Measurements from ENCODE around the gene LRRC51. TPM values are rescaled to one million over a fixed set of nuclear protein-coding genes. Genes with fewer than 3 reads are reported as not detected.

The LRRC51 gene
- total and polyA plus RNA-seq, 2 of the 8 experiments (the other 6 are each of a cell fraction or from before 2014, with no cell fraction given): 7.7 to 7.9 TPM

DNA sequence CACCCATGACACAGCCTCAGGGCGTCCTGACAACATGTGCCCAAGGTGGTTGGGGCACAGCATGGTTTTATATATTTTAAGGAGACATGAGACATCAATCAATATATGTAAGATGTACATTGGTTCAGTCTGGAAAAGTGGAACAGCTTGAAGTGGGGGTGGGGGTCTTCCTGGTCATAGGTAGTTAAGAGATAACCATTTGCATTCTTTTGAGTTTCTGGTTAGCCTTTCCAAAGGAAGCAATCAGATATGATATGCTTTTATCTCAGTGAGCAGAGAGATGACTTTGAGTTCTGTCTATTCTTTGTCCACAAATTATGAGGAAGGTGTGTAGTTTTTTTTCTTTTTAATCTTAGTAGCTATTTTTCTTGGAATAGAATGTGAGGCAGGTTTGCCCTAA lies 42.0 kb downstream of the LRRC51 start:
- Histone ChIP-seq H3K4me3 (ENCODE audit: extremely low read depth in 1 of 4, insufficient read depth in 2 of 4, low read depth in 3 of 4, low read length in 4 of 4) (no peak overlapping the region), H3K9ac (replicated peaks in 1 of 4; ENCODE audit: extremely low read depth in 1 of 4, low read depth in 3 of 4, low read length in 3 of 4) (no peak overlapping the region), H3K4me2 (ENCODE audit: insufficient read depth in 1 of 2, low read depth in 2 of 2, low read length in 2 of 2) (no peak overlapping the region), H2BK5ac (ENCODE audit: low read depth, low read length) (no peak overlapping the region), H3K4me1 (replicated peaks in 1 of 4; ENCODE audit: control insufficient read depth in 3 of 4, insufficient read depth in 4 of 4, low read length in 3 of 4) (no peaks in the 10 kb centered on the region), H2BK12ac (ENCODE audit: low read depth, low read length) (no peak overlapping the region), H2BK15ac (ENCODE audit: low read length) (no peak overlapping the region), H2AFZ (ENCODE audit: low read length) (no peak overlapping the region), H3K23ac (ENCODE audit: insufficient read length) (no peak overlapping the region), H3K18ac (ENCODE audit: extremely low read depth, low read length) (no peak overlapping the region), H3K4ac (replicated peaks; ENCODE audit: insufficient read length, low read depth, low read length) (no peak overlapping the region), H3K23me2 (ENCODE audit: low read depth, low read length) (no peaks in the 10 kb centered on the region), H4K8ac (ENCODE audit: extremely low read depth, insufficient read depth, low read length) (no peak overlapping the region), H4K91ac (replicated peaks; ENCODE audit: insufficient read length, low read length) (no peak overlapping the region), H3K79me1 (ENCODE audit: low read depth, low read length) (no peaks in the 10 kb centered on the region), H3K14ac (ENCODE audit: insufficient read length) (no peak overlapping the region), H3K79me2 (ENCODE audit: control insufficient read depth in 1 of 2, insufficient read depth in 2 of 2, low read length in 2 of 2) (no peaks in the 10 kb centered on the region), H3K36me3 (ENCODE audit: control insufficient read depth in 2 of 4, insufficient read depth in 4 of 4, low read length in 3 of 4) (no peaks in the 10 kb centered on the region), H3K56ac (replicated peaks; ENCODE audit: insufficient read length, low read depth, low read length) (no peak overlapping the region), H3K27ac (ENCODE audit: low read depth, low read length) (no peak overlapping the region), H2BK120ac (replicated peaks; ENCODE audit: low read depth, low read length) (no peak overlapping the region), H4K20me1 (replicated peaks in 1 of 2; ENCODE audit: control insufficient read depth in 1 of 2, insufficient read depth in 2 of 2, low read length in 2 of 2) (no peaks in the 10 kb centered on the region), H4K5ac (ENCODE audit: insufficient read length, low read depth, low read length) (no peak overlapping the region), H3K9me3 (ENCODE audit: insufficient read depth in 2 of 2, low read depth in 1 of 2, low read length in 1 of 2) (peaks cover 2 to 5% of the 10 kb centered on the region in 2 experiments), H2BK20ac (ENCODE audit: low read length) (no peak overlapping the region), H2AK5ac (ENCODE audit: low read depth, low read length) (no peak overlapping the region), H3K27me3 (replicated peaks in 1 of 4; ENCODE audit: control insufficient read depth in 3 of 4, extremely low read depth in 1 of 4, insufficient read depth in 3 of 4, low read length in 3 of 4) (peaks cover 0 to 7% (median 0%) of the 10 kb centered on the region in 4 experiments; a peak in 2 of 7 replicates)
- TF ChIP-seq E2F6 (IDR thresholded peaks at IDR 0.05): no peak
- no peak for TF ChIP-seq ASH2L (IDR thresholded peaks at IDR 0.05; ENCODE audit: low read length)
- FAIRE-seq (no peak), DNase-seq (ENCODE audit: low read depth in 1 of 2, low spot score in 2 of 2) (no peak)
- POLR2A ChIA-PET (ENCODE audit: partially characterized antibody): interaction anchor here (0.9 kb wide), 1 partner anchor 10 kb away, joined by 4 read pairs; the partner anchor contains the start of gene ANAPC15
- WGBS, 2 experiments (ENCODE audit: extremely low coverage in 1 of 2, insufficient coverage in 1 of 2, insufficient read length in 1 of 2, insufficient replicate concordance in 2 of 2, low coverage in 1 of 2, low lambda C conversion rate in 2 of 2, missing lambda C conversion rate in 1 of 2): 53% methylated on average over 1 of the region's 1 CpG; no CpG with 5 or more reads in 1 of the 2 experiments
- CTCF ChIA-PET (ENCODE audit: partially characterized antibody): interaction anchor here (4.8 kb wide), 1 partner anchor 22 kb away, joined by 22 read pairs; no protein-coding TSS in a partner anchor
